ENCODE data around the gene CNIH3.

CNIH3 gene

DNA sequence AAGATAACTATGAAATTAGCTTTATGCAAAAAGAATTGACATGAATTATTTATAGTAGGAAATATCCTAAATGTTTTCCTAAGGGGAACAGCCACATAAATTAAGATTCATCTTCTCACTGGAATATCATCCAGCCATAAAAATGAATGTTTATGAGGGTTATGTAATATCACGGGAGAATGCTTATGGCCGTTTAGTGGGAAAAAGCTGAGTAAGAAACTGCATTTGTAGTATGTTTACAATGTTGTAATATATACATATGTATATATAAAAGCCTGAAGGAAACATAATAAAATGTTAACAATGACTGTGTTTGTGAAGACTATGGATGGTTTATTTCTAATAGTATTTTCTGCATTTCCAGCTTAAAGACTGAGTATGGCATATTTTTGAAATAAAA is 161.1 kb downstream of the CNIH3 start:
- DNase-seq (ENCODE audit: low spot score): no peak

DNA sequence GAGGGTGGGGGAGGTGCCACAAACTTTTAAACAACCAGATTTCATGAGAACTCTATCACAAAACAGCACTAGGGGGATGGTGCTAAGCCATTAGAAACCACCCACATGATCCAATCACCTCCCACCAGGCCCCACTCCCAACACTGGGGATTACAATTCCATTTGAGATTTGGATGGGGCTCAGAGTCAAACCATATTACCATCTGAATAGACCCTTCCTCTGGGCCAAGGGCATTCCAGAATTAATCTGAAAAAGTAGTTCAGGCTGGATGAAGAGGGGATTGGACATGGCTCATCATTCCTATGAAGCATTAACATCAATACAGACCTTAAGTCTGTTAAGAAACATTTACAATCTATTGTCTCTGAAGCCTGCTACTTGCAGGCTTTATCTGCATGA is 163.4 kb downstream of the CNIH3 start:
- no peak for DNase-seq (ENCODE audit: low spot score)

DNA sequence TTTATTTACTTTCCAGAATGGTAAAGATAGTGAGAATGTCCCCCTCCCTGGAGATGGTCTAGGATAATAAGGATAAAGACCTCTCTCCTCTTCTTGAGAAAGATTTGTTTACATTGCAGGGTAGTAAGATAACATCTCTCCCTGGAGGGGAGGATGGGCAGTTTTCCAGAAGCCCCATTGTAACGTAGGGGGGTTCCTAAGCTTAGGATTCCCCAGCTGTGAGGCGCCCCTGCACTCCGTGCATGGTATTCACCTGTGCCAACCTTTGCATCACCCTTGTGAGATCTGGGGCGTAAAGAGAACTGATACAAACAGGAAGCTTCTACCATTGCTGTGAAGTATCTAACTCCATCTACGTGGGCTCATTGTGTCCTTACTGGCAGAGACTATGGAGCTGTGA is 164.6 kb downstream of the CNIH3 start:
- no peak for DNase-seq (ENCODE audit: low spot score)

DNA sequence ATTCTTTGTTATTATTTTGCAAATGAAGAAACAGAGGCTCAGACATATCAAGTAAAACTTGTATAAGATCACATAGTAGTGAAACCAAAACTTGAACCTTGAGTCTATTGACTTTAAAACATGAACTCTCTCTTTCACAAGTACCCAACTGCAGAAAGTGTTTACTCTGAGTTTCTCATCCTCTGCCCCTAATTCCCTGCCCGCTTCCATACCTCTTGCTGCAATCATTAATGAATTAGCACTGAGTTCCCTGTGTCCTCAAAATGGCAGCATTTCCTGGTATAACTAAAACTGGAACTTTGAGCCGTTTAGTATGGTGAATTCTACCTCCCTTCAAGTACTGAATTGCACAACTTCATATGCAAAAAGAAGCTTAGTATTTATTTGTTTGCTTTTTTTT is 165.7 kb downstream of the CNIH3 start:
- DNase-seq (ENCODE audit: low spot score): no peak

DNA sequence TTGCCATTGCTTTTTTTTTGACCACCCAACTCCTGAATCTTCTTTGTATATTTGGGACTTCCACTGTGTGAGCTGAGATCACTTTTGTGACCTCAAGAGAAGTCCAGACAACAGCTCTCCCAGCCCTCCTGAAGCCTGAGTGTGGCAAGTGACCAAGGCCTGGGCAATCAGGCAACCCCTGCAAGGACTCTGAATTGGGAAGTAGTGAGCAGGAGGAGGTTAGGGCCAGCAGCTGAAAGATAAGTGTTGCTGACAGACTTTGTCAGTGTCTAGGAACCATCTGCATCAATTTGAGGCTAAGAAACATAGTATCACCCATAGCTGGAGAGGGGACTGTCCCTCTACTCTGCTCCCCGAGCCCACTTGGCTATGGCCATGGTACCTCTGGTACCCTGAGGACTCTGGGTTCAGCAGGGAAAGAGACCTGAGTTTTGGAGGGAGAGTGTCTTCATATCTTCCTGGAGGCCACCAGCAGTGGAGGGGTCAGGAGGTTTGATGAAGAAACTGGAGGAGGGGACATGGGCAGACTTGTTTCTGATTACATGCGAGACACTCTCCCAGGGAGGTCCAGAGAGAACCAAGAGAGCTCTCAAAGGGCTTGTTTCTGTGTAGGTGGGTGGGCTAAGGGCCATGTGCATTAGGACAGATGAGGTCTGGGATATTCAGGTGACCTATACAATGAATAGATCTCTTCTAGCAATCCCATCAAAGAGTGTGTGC is 166.3 kb downstream of the CNIH3 start:
- DNase-seq (ENCODE audit: low spot score): no peak

DNA sequence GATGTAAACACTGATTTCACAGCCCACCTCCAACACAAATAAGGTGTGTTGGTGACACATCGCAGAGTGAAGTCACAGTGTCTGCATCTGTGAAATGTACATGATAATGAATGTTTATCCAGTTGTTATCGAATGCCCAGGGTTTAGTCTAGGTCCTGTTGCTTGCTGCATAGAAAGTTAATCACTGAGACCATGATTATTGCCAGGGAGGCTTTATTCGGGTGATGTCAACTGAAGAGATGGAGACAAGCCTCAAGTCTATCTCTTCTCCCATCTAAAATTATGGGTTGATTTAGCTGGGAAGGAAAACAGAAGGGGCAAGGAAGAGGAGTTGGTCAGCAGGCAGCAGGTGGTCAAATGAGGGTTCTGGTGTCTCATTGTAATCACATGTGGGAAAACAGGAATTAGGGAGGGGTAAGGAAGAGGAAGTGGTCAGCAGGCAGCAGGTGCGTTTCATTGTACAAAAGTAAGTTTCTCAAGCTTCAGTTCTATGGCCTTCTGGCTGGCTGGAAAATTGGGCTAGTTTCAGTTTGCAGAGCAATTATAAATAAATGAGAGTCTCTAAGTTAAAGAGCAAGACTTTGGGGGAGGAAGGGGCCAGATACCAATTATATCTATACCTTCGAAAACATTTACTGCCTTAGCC is 167.0 kb downstream of the CNIH3 start:
- no peak for DNase-seq (ENCODE audit: low spot score)

DNA sequence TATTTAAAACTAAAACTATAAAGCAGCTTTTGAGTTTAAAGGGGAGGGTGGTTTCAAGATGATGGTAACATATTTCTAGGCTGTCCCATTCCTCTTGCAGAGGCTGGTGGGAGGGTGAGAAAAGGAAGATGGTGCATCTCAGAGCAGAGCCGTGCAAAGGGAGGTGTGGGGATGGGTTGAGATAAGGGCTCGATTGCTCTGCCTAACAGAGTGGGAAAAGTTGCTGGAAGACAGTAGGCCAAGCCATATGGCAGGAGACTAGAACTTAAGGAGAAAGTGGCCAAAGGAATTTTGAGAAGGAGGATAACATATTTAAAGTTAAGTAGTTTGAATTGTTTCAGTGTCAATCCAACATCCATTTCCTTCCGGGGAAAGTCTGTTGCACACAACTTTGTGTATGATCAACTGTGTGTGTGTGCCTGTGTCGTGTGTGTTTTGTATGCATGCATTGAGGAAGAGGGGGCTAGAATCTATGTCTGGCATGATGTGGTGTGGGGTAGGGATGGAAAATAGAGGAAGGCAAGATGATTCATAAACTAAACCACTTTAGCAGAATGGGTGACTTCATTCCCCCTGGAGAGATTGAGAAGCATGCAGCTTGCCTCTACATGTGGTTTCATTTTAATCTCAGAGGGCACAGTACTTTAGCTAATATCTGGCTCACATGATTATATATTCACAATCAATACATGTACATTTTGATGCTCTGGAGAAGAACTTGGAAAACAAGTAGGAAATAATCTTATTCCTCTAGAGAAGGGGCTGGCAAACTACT is 168.3 kb downstream of the CNIH3 start:
- DNase-seq (ENCODE audit: low spot score): no peak

DNA sequence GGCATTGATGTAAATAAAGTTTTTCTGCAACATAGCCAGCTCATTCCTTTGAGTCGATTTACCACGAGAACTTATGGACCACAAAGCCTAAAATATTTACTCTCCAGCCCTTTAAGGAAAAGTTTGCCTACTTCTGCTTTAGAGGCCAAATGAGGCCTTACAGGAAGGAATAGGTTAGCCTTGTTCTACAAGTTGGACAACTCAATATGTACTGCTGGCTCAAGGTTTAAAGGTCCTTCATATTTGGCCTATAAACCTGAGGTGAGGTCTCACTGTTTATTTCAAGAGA is 168.9 kb downstream of the CNIH3 start:
- no peak for DNase-seq (ENCODE audit: low spot score)

DNA sequence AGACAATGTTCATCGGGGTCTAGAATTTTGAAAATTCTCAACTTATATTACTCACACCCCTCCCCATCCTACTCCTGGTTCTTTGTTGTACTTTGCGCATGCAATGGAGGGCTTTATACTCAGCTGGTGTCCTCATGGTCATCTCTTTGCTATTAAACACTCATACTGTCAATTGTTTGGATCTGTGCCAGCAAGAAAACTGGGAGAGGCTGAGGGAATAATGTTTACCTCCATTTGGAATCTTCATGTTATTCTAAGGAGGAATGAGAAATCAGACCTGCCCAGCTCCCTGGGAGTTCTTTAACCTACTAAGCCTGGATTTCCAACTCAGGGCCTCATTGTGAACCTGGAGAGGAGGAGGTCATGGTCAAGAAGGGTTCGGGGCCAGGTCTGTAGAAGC is 169.5 kb downstream of the CNIH3 start:
- no peak for DNase-seq (ENCODE audit: low spot score)

DNA sequence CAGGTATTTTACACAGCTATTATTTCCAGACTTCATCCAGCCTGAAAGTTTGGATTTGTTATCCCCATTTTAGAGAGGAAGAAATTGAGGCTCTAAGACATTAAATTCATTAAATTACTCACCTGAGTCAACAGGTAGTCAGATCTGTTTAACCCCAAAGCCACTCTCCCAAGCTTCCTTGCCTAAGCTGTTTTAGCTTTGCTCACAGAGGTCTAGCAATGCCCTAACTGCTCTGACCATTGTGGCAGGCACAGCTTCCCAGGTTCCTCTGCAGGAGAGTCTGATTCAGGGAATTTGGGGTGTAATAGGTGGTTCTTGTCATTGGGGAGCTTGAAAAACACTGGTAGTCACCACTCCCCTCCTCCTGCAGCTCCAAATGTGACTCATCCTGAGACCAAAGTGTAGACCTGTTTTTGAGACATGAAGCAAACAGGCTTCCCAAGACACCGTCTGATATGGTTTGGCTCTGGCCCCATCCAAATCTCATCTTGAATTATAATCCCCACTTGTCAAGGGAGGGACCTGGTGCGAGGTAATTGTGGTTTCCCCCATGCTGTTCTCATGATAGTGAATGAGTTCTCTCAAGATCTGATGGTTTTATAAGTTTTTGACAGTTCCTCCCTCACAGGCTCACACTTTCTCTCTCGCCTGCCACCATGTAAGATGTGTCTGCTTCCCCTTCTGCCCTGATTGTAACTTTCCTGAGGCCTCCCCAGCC is 170.6 kb downstream of the CNIH3 start:
- no peak for DNase-seq (ENCODE audit: low spot score)

DNA sequence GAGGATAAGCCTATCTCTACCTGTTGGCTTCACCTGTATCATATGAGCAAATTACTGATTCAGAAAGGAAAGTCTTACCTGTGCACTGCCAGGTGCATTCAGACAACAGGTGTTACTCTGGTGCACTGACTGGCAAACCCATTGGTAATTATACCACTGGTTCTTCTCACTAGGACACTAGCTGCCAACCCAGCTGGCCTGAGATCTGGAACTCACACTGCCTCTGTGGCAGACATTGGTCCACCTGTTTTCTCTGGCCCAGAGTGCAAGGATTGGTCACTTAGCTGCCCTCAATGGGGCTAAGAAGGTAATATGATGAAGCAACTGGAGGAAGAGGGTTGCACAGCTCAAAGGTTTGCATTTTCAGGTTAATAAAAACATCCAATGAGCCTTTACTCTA is 173.2 kb downstream of the CNIH3 start:
- DNase-seq (ENCODE audit: low spot score): no peak
